ENCODE results near the gene C13orf42. TPM values are rescaled to one million over a fixed set of nuclear protein-coding genes. Genes with fewer than 3 reads are reported as not detected.

C13orf42 gene
- polyA plus RNA-seq, 3 donors, result not detected

- H3K9ac ChIP-seq (ENCODE audit: insufficient read depth, low read length, poor library complexity, severe bottlenecking), result no peak overlapping the region
Observed at GRCh38 chr13:51152701-51153100, 41.6 kb upstream of the C13orf42 start.

DNA sequence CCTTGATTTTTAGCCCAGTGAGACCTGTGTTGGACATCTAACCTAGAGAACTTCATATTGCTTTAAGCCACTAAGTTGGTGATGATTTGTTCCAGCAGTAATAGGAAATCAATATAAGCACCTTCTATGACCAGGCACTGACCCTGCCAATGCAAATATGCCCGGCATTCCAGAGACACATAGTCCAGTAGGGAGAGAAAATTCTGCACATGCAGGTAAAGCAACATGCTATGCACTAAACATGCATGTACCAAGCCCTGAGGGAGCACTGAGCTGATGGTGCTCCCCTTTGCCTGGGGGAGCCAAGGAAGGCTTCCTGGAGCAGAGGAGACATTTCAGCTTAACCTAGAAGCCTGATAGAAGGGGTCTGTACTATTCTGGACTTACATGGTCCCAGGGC, 40.4 kb upstream of the C13orf42 start:
- no peak overlapping the region for H2AFZ ChIP-seq (ENCODE audit: insufficient read depth, low read depth, low read length, poor library complexity, severe bottlenecking)
- no peak overlapping the region for H3K4me3 ChIP-seq (replicated peaks in 1 of 3; ENCODE audit: low read depth in 2 of 3, low read length in 3 of 3)
- no peaks in the 10 kb centered on the region for H4K20me1 ChIP-seq (ENCODE audit: insufficient read depth, low read length)
- Mint-ChIP-seq H3K4me1 (peaks cover 12% of the 10 kb centered on the region), H3K9me3 (no peaks in the 10 kb centered on the region), H3K27ac (no peak overlapping the region), H3K36me3 (no peaks in the 10 kb centered on the region), H3K27me3 (ENCODE audit: low read depth in 3 of 3) (peaks cover 0 to 3% (median 2%) of the 10 kb centered on the region in 3 donors), H3K4me3 (no peak overlapping the region)
- no peak overlapping the region for H3K9ac ChIP-seq (ENCODE audit: insufficient read depth, low read length, poor library complexity, severe bottlenecking)
- 100% methylated on average over 1 of the region's 1 CpG for WGBS (ENCODE audit: insufficient coverage)
- no peak for DNase-seq
- no peaks in the 10 kb centered on the region for H3K79me2 ChIP-seq (ENCODE audit: insufficient read depth, low read length)
- intact Hi-C loops (cut with micrococcal nuclease), result no loop called here
- no peak for TF ChIP-seq CTCF (IDR thresholded peaks at IDR 0.05)
- no peak overlapping the region for H3K27ac ChIP-seq (ENCODE audit: low read depth in 1 of 2, low read length in 2 of 2)
- no peaks in the 10 kb centered on the region for H3K9me3 ChIP-seq (replicated peaks in 1 of 2; ENCODE audit: control insufficient read depth in 1 of 2, insufficient read depth in 1 of 2, low read length in 2 of 2)
- peaks cover 4 to 7% of the 10 kb centered on the region in 2 donors for H3K4me1 ChIP-seq (ENCODE audit: control insufficient read depth in 1 of 2, insufficient read depth in 2 of 2, low read length in 2 of 2)
- H3K27me3 ChIP-seq (ENCODE audit: control insufficient read depth in 2 of 2, insufficient read depth in 2 of 2, low read length in 2 of 2), result no peaks in the 10 kb centered on the region
- no peaks in the 10 kb centered on the region for H3K36me3 ChIP-seq (replicated peaks in 1 of 2; ENCODE audit: control insufficient read depth in 1 of 2, insufficient read depth in 2 of 2, low read length in 2 of 2)
- H3K4me2 ChIP-seq (replicated peaks; ENCODE audit: extremely low read depth, low read length, poor library complexity, severe bottlenecking), result no peak overlapping the region

More at GRCh38 chr13:51152701-51153100, 41.6 kb upstream of the C13orf42 start:
- no peaks in the 10 kb centered on the region for H3K9me3 Mint-ChIP-seq
- H3K36me3 Mint-ChIP-seq, result no peaks in the 10 kb centered on the region
- Histone ChIP-seq H3K4me1 (ENCODE audit: control insufficient read depth in 1 of 2, insufficient read depth in 2 of 2, low read length in 2 of 2) (peaks cover 4 to 7% of the 10 kb centered on the region in 2 donors), H4K20me1 (ENCODE audit: insufficient read depth, low read length) (no peaks in the 10 kb centered on the region), H3K79me2 (ENCODE audit: insufficient read depth, low read length) (no peaks in the 10 kb centered on the region), H3K9me3 (replicated peaks in 1 of 2; ENCODE audit: control insufficient read depth in 1 of 2, insufficient read depth in 1 of 2, low read length in 2 of 2) (no peaks in the 10 kb centered on the region), H3K27ac (ENCODE audit: low read depth in 1 of 2, low read length in 2 of 2) (no peak overlapping the region), H3K36me3 (replicated peaks in 1 of 2; ENCODE audit: control insufficient read depth in 1 of 2, insufficient read depth in 2 of 2, low read length in 2 of 2) (no peaks in the 10 kb centered on the region), H2AFZ (ENCODE audit: insufficient read depth, low read depth, low read length, poor library complexity, severe bottlenecking) (no peak overlapping the region), H3K4me2 (replicated peaks; ENCODE audit: extremely low read depth, low read length, poor library complexity, severe bottlenecking) (no peak overlapping the region), H3K4me3 (replicated peaks in 1 of 3; ENCODE audit: low read depth in 2 of 3, low read length in 3 of 3) (no peak overlapping the region), H3K27me3 (ENCODE audit: control insufficient read depth in 2 of 2, insufficient read depth in 2 of 2, low read length in 2 of 2) (no peaks in the 10 kb centered on the region)
- no peak for TF ChIP-seq CTCF (IDR thresholded peaks at IDR 0.05)
- H3K27ac Mint-ChIP-seq, result no peak overlapping the region
- H3K4me3 Mint-ChIP-seq, result no peak overlapping the region
- no peak for DNase-seq
- H3K27me3 Mint-ChIP-seq (ENCODE audit: low read depth in 3 of 3), result peaks cover 0 to 6% (median 2%) of the 10 kb centered on the region in 3 donors
- intact Hi-C loops (cut with micrococcal nuclease), result no loop called here
- 92% methylated on average over 5 of the region's 5 CpGs for WGBS (ENCODE audit: insufficient coverage)
- H3K4me1 Mint-ChIP-seq, result peaks cover 12% of the 10 kb centered on the region

Measured in CD14-positive monocyte (primary cell).